Measurements from ENCODE around the gene APH1B.

APH1B gene

GRCh38 chr15:63276342-63277037, 915 bp upstream of the APH1B start:
- ATAC-seq: peak; percentile 56
- no peak for TF ChIP-seq BACH2 (CRISPR knock-in tag; IDR thresholded peaks at IDR 0.05; ENCODE audit: borderline replicate concordance)
- TF ChIP-seq ZNF70 (CRISPR knock-in tag; IDR thresholded peaks at IDR 0.05): no peak
- TF ChIP-seq ARNTL (CRISPR knock-in tag; IDR thresholded peaks at IDR 0.05; ENCODE audit: borderline replicate concordance, low read depth): no peak
- TF ChIP-seq ZC3H10 (CRISPR knock-in tag; IDR thresholded peaks at IDR 0.05): no peak
- TF ChIP-seq PATZ1 (CRISPR knock-in tag; IDR thresholded peaks at IDR 0.05; ENCODE audit: borderline replicate concordance): no peak
- no peak for TF ChIP-seq POU6F1 (CRISPR knock-in tag; IDR thresholded peaks at IDR 0.05; ENCODE audit: borderline replicate concordance, low read depth)
- no peak for TF ChIP-seq ESRRG (CRISPR knock-in tag; IDR thresholded peaks at IDR 0.05)
- TF ChIP-seq TOX (CRISPR knock-in tag; IDR thresholded peaks at IDR 0.05; ENCODE audit: borderline replicate concordance): no peak
- TF ChIP-seq RARB (CRISPR knock-in tag; IDR thresholded peaks at IDR 0.05): no peak
- no peak for TF ChIP-seq SNAI2 (CRISPR knock-in tag; IDR thresholded peaks at IDR 0.05)

GRCh38 chr15:63277893-63278456, 570 bp downstream of the APH1B start:
- TF ChIP-seq ZNF8 (CRISPR knock-in tag; IDR thresholded peaks at IDR 0.05): no peak
- ATAC-seq: no peak

- ATAC-seq: no peak
- TF ChIP-seq TCF4 (CRISPR knock-in tag; IDR thresholded peaks at IDR 0.05; ENCODE audit: borderline replicate concordance) (no peak), CREB5 (CRISPR knock-in tag; IDR thresholded peaks at IDR 0.05; ENCODE audit: low read depth) (no peak), ZNF565 (CRISPR knock-in tag; conservative IDR thresholded peaks at IDR 0.05; ENCODE audit: low read depth) (no peak), ISL1 (CRISPR knock-in tag; IDR thresholded peaks at IDR 0.05) (no peak), SNAI2 (CRISPR knock-in tag; IDR thresholded peaks at IDR 0.05) (no peak), ZC3H10 (CRISPR knock-in tag; IDR thresholded peaks at IDR 0.05) (no peak), ZFP30 (CRISPR knock-in tag; IDR thresholded peaks at IDR 0.05) (no peak), ZFP3 (CRISPR knock-in tag; IDR thresholded peaks at IDR 0.05) (no peak), TOX (CRISPR knock-in tag; IDR thresholded peaks at IDR 0.05; ENCODE audit: borderline replicate concordance) (no peak), BACH2 (CRISPR knock-in tag; IDR thresholded peaks at IDR 0.05; ENCODE audit: borderline replicate concordance) (no peak), PPARA (CRISPR knock-in tag; IDR thresholded peaks at IDR 0.05; ENCODE audit: borderline replicate concordance) (no peak), POU6F1 (CRISPR knock-in tag; IDR thresholded peaks at IDR 0.05; ENCODE audit: borderline replicate concordance, low read depth) (no peak), ZNF70 (CRISPR knock-in tag; IDR thresholded peaks at IDR 0.05) (no peak)
Measured at GRCh38 chr15:63283126-63283525, 5.7 kb downstream of the APH1B start.

- ATAC-seq: no peak
- TF ChIP-seq TOX (CRISPR knock-in tag; IDR thresholded peaks at IDR 0.05; ENCODE audit: borderline replicate concordance): no peak
- no peak for TF ChIP-seq ZNF70 (CRISPR knock-in tag; IDR thresholded peaks at IDR 0.05)
Measured at GRCh38 chr15:63284335-63284734, 6.9 kb downstream of the APH1B start.

GRCh38 chr15:63287109-63287508, 9.7 kb downstream of the APH1B start:
- ATAC-seq: no peak
- no peak for TF ChIP-seq PPARA (CRISPR knock-in tag; IDR thresholded peaks at IDR 0.05; ENCODE audit: borderline replicate concordance)
- no peak for TF ChIP-seq ZC3H10 (CRISPR knock-in tag; IDR thresholded peaks at IDR 0.05)
- TF ChIP-seq ESRRG (CRISPR knock-in tag; IDR thresholded peaks at IDR 0.05): no peak
- no peak for TF ChIP-seq TSHZ2 (CRISPR knock-in tag; IDR thresholded peaks at IDR 0.05)
- TF ChIP-seq BACH2 (CRISPR knock-in tag; IDR thresholded peaks at IDR 0.05; ENCODE audit: borderline replicate concordance): no peak
- no peak for TF ChIP-seq POU6F1 (CRISPR knock-in tag; IDR thresholded peaks at IDR 0.05; ENCODE audit: borderline replicate concordance, low read depth)
- no peak for TF ChIP-seq RARB (CRISPR knock-in tag; IDR thresholded peaks at IDR 0.05)
- TF ChIP-seq ZFP30 (CRISPR knock-in tag; IDR thresholded peaks at IDR 0.05): no peak
- no peak for TF ChIP-seq ARNTL (CRISPR knock-in tag; IDR thresholded peaks at IDR 0.05; ENCODE audit: borderline replicate concordance, low read depth)
- TF ChIP-seq ZNF565 (CRISPR knock-in tag; conservative IDR thresholded peaks at IDR 0.05; ENCODE audit: low read depth): no peak
- TF ChIP-seq SNAI2 (CRISPR knock-in tag; IDR thresholded peaks at IDR 0.05): no peak
- no peak for TF ChIP-seq OSR1 (CRISPR knock-in tag; IDR thresholded peaks at IDR 0.05)
